Esophagus squamous epithelium (tissue), 4 donors: ENCODE measurements around the gene EDN3.

ENCODE experiments used
- POLR2A ChIP-seq, 4 donors: fragments of 450-650 bp; IDR thresholded peaks; one replicate each; pipeline ENCODE4 v1.6.1; 2017; ENCODE audit warnings: antibody characterized with exemption in 4 of 4, mild to moderate bottlenecking in 4 of 4, moderate library complexity in 3 of 4
- TF ChIP-seq, protein P1 (sequence below), 6 experiments: fragments of 450-650 bp in 4 of 6; fragments of 200-600 bp in 2 of 6; sonication (generic) in 2 of 6; IDR thresholded peaks; one replicate each; pipeline ENCODE4 v1.5.1; 2016 to 2019; ENCODE audit warnings: antibody characterized with exemption in 6 of 6, mild to moderate bottlenecking in 4 of 6, moderate library complexity in 4 of 6

GRCh38 chr20:59253779-59254319 lies 46.6 kb upstream of the EDN3 start:
- TF ChIP-seq, protein P1, sequence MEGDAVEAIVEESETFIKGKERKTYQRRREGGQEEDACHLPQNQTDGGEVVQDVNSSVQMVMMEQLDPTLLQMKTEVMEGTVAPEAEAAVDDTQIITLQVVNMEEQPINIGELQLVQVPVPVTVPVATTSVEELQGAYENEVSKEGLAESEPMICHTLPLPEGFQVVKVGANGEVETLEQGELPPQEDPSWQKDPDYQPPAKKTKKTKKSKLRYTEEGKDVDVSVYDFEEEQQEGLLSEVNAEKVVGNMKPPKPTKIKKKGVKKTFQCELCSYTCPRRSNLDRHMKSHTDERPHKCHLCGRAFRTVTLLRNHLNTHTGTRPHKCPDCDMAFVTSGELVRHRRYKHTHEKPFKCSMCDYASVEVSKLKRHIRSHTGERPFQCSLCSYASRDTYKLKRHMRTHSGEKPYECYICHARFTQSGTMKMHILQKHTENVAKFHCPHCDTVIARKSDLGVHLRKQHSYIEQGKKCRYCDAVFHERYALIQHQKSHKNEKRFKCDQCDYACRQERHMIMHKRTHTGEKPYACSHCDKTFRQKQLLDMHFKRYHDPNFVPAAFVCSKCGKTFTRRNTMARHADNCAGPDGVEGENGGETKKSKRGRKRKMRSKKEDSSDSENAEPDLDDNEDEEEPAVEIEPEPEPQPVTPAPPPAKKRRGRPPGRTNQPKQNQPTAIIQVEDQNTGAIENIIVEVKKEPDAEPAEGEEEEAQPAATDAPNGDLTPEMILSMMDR (IDR thresholded peaks at IDR 0.05), result no peak
- TF ChIP-seq POLR2A (IDR thresholded peaks at IDR 0.05), result no peak
